ENCODE data around the gene FARP2.

GRCh38 chr2:241459520-241459919 lies 103.4 kb downstream of the FARP2 start:
- TF ChIP-seq YY1 (IDR thresholded peaks at IDR 0.05): no peak
- TF ChIP-seq CTCF (IDR thresholded peaks at IDR 0.05; ENCODE audit: low read depth, low read length, missing input control): no peak
- TF ChIP-seq MAX (IDR thresholded peaks at IDR 0.05): no peak
- no peak for TF ChIP-seq RAD21 (IDR thresholded peaks at IDR 0.05)
- TF ChIP-seq EGR1 (IDR thresholded peaks at IDR 0.05; ENCODE audit: low read depth in 2 of 2): no peak
- TF ChIP-seq SP1 (IDR thresholded peaks at IDR 0.05): no peak
- no peak for TF ChIP-seq JUND (IDR thresholded peaks at IDR 0.05)
- no peak for TF ChIP-seq TAF1 (conservative IDR thresholded peaks at IDR 0.05)
- TF ChIP-seq RXRA (IDR thresholded peaks at IDR 0.05): no peak
- TF ChIP-seq NR2F2 (IDR thresholded peaks at IDR 0.05): no peak

All from liver (tissue), 3 donors.